Spleen (tissue), 7 donors: ENCODE results near the gene NEK10.

Source experiments
- CTCF ChIP-seq, 11 experiments: fragments of 200-600 bp in 7 of 11; fragments of 450-650 bp in 4 of 11; sonication (generic) in 4 of 11; IDR thresholded peaks in 8 of 11; conservative IDR thresholded peaks in 3 of 11; 1 replicate in 7 of 11; 2 replicates in 4 of 11; pipeline versions ENCODE4 v1.4.0 to v1.8.0; 2016 to 2021; ENCODE audit warnings: antibody characterized with exemption in 11 of 11, inconsistent platforms in 4 of 11, mild to moderate bottlenecking in 1 of 11
- POLR2A ChIP-seq, 3 donors: fragments of 450-650 bp; IDR thresholded peaks; one replicate each; pipeline ENCODE4 v1.5.1; 2017; ENCODE audit warnings: antibody characterized with exemption in 3 of 3, mild to moderate bottlenecking in 1 of 3
- POLR2AphosphoS5 ChIP-seq, 3 donors: sonication (generic); formaldehyde crosslinking; IDR thresholded peaks; one replicate each; pipeline ENCODE4 v1.5.1; 2017; ENCODE audit warnings: antibody characterized with exemption in 3 of 3
- donor health status: DM: no; HTN: no; CAD: no; lungs with moderate emphysema.
- donor health status: DM: no; HTN: no; CAD: no.
- donor health status: DM: no; HTN: no; CAD: no.

GRCh38 chr3:27219127-27219845, 149.9 kb downstream of the NEK10 start:
- TF ChIP-seq CTCF (IDR thresholded peaks at IDR 0.05 in 8 of 11, conservative IDR thresholded peaks at IDR 0.05 in 3 of 11) (no peak), POLR2A (IDR thresholded peaks at IDR 0.05) (no peak), POLR2AphosphoS5 (IDR thresholded peaks at IDR 0.05) (no peak)
